Dedifferentiated amniotic fluid mesenchymal stem cell (primary cell): ENCODE data around the gene ASB15.
A peak's percentile ranks its signal among the peaks of the same experiment; 100 is the strongest.
"Not testable (repeated sequence)": the region's sequence is repeated elsewhere in the genome, so short reads cannot be mapped to it uniquely, and the experiment has no call there.

ENCODE experiments used
- DNase-seq: peaks from one replicate; pipeline ENCODE4 v3.0.0-alpha.2; 2016; ENCODE audit errors: extremely low spot score

ASB15 gene

GRCh38 chr7:123601530-123601929 lies at the start of gene ASB15:
Gene ASB15 (plus strand): TSS chr7:123601821. CDS start chr7:123614503, 12,682 bp downstream.
- DNase-seq, result no peak

GRCh38 chr7:123552134-123552533 lies 49.5 kb upstream of the ASB15 start:
- DNase-seq, result not testable (repeated sequence)

- no peak for DNase-seq
Measured at GRCh38 chr7:123552641-123553040, 49.0 kb upstream of the ASB15 start.

DNA sequence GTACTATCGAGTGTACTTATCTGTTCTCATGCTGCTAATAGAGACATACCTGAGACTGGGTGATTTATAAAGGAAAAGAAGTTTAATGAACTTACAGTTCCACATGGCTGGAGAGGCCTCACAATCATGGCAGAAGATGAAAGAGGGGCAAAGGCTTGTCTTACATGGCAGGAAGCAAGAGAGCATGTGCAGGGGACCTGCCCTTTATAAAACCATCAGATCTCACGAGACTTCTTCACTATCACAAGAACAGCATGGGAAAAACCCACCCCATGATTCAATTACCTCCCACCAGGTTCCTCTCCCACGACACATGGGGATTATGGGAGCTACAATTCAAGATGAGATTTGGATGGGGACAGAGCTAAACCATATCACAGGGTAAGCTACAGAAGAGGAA lies 48.5 kb upstream of the ASB15 start:
- DNase-seq, result no peak

DNA sequence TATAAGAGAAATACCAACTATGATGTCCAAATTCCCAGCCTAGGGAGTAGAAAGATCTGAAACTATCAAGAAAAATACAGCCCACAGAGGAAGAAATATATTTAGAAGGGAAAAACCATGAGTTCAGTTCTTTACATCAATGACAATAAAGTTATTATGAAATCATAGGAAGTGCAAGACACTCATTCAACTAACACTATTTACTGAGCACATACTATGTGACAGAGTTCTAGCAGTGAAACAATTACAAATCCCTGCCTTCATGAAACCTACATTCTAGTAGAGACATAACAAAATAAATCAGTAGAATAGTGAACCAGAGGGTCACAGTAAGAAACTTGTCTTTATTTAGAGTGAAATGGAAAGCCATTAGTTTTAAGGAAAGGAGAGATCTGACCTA lies 46.1 kb upstream of the ASB15 start:
- no peak for DNase-seq

- no peak for DNase-seq
Measured at GRCh38 chr7:123557016-123557397, 44.6 kb upstream of the ASB15 start.

DNA sequence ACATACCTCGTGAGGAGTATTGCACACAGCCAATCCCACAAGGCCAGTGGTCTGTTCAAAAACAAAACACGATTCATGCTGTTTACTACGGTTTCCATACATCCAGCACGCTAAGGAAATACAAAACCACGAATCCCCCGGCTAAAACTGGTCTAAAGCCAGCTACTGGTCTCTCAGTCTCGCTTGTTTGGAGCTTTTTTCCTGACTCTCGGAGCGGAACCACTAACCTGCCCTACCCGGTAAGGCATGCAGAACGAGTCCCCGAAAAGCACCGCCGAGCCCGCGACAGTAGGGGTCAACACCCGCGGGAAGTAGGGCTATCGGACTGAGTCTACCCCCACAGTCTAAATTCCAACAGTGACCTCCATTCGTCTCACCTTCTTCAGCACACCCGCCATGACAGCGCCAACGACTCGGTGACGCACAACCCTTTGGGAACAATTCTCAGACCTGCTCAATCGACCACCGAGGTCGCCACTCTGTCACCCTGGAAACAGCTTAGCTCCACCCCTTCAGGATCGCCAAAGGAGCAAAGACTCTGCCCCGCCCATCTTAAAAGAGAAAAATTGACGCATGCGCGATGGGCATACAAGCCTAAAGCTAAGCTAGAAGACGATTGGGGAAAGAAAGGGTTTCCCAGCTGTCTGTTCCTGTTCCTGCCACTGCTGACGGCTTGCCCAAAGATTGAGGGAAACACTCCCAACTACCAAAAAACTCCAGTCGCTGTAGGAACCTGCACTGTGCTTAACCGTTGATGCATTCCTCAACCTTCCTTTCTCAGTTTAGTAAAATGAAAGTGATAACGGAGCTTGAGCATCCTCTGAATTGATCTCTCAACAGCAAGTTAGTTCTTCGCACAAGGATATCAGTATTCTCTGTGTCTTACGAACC lies 44.0 kb upstream of the ASB15 start, which contains the start of gene NDUFA5:
Gene NDUFA5, minus strand, starts transcription at position 421 of the 891 bp plus-strand sequence. Its CDS starts 23 bp downstream, at position 398.
- DNase-seq, result peak; percentile 99

GRCh38 chr7:123558289-123558874 lies 43.2 kb upstream of the ASB15 start:
- DNase-seq, result no peak

- no peak for DNase-seq
Measured at GRCh38 chr7:123562121-123562520, 39.5 kb upstream of the ASB15 start.

GRCh38 chr7:123569352-123570010 lies 32.1 kb upstream of the ASB15 start:
- no peak for DNase-seq

GRCh38 chr7:123570390-123571182 lies 31.0 kb upstream of the ASB15 start:
- DNase-seq, result no peak

DNA sequence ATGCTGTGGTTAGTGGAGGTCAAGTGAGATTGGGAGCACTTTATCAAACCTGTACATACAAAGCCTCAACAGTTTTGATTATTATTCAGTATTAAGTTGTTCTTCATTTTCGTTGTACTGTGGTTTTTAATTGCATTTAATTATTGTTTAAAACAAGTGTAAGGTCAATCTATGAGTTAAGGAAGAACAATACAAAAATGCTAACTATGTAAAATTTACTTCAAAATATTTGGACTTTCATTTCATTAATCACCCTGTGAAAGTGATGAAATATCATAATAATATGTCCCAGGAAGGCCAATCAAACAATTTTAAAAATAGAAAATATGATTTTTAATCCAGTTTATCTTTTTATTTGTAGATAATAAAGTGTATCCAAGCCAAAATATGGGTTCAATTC lies 30.4 kb upstream of the ASB15 start:
- no peak for DNase-seq

DNA sequence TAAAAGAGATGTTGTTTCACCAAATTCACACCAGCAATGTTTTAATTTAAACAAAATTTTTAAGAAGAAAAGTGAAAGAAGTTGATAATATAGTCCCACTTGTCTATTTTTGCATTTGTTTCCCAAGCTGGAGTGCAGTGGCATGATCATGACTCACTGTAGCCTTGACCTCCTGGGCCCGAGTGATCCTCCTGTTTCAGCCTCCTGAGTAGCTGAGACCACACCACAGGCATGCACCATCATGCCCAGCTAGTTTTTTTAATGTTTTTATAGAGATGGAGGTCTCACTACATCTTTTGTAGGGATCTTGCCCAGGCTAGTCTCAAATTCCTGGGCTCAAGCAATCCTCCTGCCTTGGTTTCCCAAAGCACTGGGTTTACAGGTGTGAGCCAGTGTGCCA lies 29.9 kb upstream of the ASB15 start:
- DNase-seq, result no peak

GRCh38 chr7:123573341-123573740 lies 28.3 kb upstream of the ASB15 start:
- no peak for DNase-seq

DNA sequence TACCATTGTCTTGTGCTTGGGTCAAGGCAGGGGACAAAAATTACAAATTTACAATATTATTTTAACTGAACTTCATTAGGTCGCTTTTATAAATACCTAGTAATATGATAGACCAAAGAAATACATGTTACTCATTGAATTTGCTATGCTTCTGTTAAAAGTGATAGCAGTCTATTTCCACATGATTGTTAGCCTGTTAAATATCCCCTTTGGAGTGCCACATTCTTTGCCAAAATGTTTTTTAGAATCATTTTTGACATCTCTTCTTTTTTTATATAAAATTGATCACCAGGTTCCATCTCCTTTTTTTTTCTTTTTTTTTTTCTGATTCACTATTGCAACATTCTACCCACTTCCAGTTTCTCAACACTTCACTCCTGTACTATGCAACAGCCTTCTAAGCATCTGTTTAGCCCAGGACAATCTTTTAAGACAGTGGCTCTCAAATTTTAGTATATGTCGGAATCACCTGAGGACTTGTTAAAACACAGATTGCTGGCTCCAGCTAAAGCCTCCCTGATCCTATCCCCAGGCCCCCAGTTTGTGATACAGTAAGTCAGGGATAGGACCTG lies 27.6 kb upstream of the ASB15 start:
- DNase-seq, result no peak

DNA sequence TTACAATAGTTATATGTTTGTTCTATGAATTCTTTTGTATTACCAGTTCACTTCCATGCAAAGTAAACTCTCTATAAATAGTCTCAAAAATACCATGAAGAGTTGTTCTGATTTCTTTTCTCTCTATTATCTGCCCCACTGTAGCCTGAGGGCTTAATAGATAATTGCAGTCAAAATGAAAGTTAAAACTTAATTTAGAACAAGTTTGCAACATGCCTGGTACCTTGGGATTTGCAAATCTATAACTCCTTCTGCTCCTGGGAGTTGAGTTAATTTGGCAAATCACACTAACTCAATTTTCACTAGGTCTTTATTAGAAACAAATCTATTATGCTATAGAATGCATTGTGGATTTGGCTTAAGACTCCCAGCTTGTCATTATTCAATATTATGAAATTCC lies 22.2 kb upstream of the ASB15 start:
- no peak for DNase-seq

DNA sequence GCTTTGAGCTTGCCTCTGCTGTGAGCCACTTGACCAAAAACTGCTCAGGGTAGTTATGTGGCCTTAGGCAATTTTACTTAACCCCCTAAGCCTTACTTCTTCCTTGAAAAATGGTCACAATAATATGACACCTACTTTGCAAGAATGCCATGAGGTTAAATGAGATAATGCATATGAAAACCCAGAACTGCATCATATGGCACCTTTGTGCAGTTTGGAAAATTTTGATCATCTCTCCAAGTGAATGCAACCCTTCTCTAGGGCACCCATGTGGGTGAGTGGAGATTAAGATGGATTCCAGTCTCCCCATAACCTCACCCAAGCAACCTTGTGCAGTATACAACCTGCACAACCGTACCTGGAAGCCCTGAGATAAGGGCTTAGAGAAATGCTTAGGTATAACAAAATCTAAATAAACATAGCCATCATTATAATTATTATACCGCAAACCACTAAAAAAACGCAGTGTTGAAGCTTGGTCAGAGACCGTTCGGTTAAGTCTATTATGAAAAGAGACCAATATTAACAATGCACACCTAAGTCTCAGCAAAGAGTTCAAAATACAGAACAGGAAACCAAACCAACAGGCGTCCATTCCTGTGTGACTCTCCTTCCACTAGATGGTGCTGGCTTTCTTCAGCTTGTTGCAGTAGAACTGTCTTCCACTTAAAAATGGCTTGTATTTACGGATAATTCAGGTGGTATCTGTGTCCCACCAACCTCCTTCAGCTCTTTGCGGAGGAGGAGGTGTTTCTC lies 21.0 kb upstream of the ASB15 start:
- DNase-seq, result peak; percentile 65

- DNase-seq, result no peak
Measured at GRCh38 chr7:123581162-123581459, 20.5 kb upstream of the ASB15 start.

DNA sequence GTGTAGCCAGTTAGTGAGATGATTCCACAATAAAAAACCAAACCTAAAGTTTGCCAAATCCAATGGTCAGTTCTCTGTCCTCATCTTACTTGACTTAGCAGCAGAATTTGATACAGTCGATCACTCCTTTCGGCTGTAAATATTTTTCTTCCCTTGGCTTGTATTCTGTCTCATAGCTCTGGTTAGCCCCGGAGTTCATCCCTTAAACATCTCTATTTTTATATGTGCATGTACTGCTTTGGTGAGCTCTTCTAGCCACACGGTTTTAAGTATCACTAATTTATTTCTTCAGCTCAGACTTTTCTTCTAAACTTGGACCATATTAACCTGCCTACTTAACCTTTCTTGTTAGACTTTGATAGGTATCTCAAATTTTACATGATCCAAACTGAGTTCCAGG lies 17.8 kb upstream of the ASB15 start:
- DNase-seq, result no peak

DNA sequence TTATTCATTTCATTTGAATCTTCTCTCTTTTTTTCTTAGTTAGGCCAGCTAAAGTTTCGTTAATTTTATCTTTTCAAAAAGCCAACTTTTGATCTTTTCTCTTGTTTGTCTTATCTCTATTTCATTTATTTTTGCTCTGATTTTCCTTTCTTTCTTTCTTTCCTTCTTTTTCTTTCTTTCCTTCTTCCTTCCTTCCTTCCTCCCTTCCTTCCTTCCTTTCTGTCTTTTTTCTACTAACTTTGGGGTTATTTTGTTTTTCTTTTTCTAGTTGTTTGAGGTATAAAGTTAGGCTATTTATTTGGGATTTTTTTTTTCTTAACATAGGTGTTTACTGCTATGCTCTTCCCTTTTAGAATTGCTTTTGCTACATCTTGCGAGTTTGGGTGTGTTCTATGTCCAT lies 13.2 kb upstream of the ASB15 start:
- DNase-seq, result no peak

- no peak for DNase-seq
Measured at GRCh38 chr7:123594813-123595241, 6.8 kb upstream of the ASB15 start.
